ENCODE results near the gene CCDC69.

DNA sequence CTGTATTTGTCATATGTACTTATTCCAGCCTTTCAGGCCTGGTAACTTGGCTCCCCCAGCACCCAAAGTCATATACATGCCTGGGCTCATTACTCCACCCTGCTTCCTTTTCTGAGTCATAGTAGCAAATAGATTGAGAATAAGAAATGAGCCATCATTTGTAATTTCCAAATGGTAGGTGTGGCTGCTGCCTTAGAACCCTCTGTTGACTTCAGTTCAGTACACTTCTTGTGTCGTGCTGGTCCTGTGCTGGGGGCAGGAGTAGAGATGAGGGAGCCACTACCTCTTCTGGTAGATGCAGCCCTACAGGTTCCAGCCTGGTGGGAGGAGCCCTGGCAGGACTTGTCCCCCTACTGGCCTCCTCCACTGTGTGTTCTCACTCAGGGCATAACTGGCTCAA is 40.2 kb upstream of the CCDC69 start:
- TF ChIP-seq, protein P1, sequence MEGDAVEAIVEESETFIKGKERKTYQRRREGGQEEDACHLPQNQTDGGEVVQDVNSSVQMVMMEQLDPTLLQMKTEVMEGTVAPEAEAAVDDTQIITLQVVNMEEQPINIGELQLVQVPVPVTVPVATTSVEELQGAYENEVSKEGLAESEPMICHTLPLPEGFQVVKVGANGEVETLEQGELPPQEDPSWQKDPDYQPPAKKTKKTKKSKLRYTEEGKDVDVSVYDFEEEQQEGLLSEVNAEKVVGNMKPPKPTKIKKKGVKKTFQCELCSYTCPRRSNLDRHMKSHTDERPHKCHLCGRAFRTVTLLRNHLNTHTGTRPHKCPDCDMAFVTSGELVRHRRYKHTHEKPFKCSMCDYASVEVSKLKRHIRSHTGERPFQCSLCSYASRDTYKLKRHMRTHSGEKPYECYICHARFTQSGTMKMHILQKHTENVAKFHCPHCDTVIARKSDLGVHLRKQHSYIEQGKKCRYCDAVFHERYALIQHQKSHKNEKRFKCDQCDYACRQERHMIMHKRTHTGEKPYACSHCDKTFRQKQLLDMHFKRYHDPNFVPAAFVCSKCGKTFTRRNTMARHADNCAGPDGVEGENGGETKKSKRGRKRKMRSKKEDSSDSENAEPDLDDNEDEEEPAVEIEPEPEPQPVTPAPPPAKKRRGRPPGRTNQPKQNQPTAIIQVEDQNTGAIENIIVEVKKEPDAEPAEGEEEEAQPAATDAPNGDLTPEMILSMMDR (IDR thresholded peaks at IDR 0.05) = no peak
- TF ChIP-seq POLR2A (IDR thresholded peaks at IDR 0.05) = no peak
